B cell (primary cell): ENCODE data around the gene ARRDC5. TPM values are rescaled to one million over a fixed set of nuclear protein-coding genes. Genes with fewer than 3 reads are reported as not detected.

Experiments
- ATAC-seq: fragments of 200-7000 bp; cut with Tn5 transposase; one replicate; pipeline ENCODE4 v1.10.0; 2021; ENCODE audit warnings: low read depth, mild to moderate bottlenecking, moderate number of reproducible peaks, moderate library complexity
- CTCF ChIA-PET: fragments of 350-600 bp; sonication (Branson Sonifier 250); formaldehyde crosslinking; loops from one replicate; lab custom pipeline; 2021; ENCODE audit warnings: antibody characterized with exemption, inconsistent platforms; lab: Charles Lee
- POLR2A ChIA-PET: fragments of 350-600 bp; sonication (Branson Sonifier 250); formaldehyde crosslinking; loops from one replicate; lab custom pipeline; 2021; ENCODE audit warnings: antibody characterized with exemption; lab: Charles Lee
- DNase-seq: peaks from one replicate; pipeline ENCODE4 v3.0.0; 2013
- H2AFZ ChIP-seq: 2 replicates; pipeline ENCODE4 v1.6.1; 2012; ENCODE audit warnings: mild to moderate bottlenecking, low read depth, low read length; ENCODE audit not compliant: insufficient read depth, poor library complexity, severe bottlenecking
- H3K27ac ChIP-seq, 2 donors: 1 replicate in 1 of 2; 2 replicates in 1 of 2; pipeline ENCODE4 v1.5.1; 2012 to 2013; ENCODE audit warnings: low read length in 2 of 2, mild to moderate bottlenecking in 2 of 2, moderate library complexity in 1 of 2
- H3K27me3 ChIP-seq, 4 experiments: fragments of 200-600 bp in 1 of 4; sonication (generic) in 1 of 4; replicated peaks in 1 of 4; 1 replicate in 2 of 4; 2 replicates in 2 of 4; pipeline versions ENCODE4 v1.6.1 to v1.7.0; 2013 to 2016; ENCODE audit warnings: low read length in 3 of 4, mild to moderate bottlenecking in 2 of 4, mixed read lengths in 1 of 4, moderate library complexity in 1 of 4; ENCODE audit not compliant: insufficient read depth in 4 of 4, control insufficient read depth in 3 of 4; ENCODE audit errors: control extremely low read depth in 1 of 4
- H3K36me3 ChIP-seq, 2 experiments: replicated peaks in 1 of 2; 1 replicate in 1 of 2; 2 replicates in 1 of 2; pipeline versions ENCODE4 v1.6.1 to v1.7.1; 2013; ENCODE audit warnings: low read length in 1 of 2; ENCODE audit not compliant: insufficient read depth in 2 of 2, control insufficient read depth in 1 of 2; ENCODE audit errors: control extremely low read depth in 1 of 2, extremely low read depth in 1 of 2
- H3K4me1 ChIP-seq, 2 donors: fragments of 200-600 bp in 1 of 2; sonication (generic) in 1 of 2; 1 replicate in 1 of 2; 2 replicates in 1 of 2; pipeline versions ENCODE4 v1.5.1 to v1.6.1; 2013 to 2017; ENCODE audit warnings: low read length in 2 of 2; ENCODE audit not compliant: control insufficient read depth in 2 of 2, insufficient read depth in 2 of 2
- H3K4me2 ChIP-seq: replicated peaks from 2 replicates; pipeline ENCODE3; 2012; ENCODE audit warnings: mild to moderate bottlenecking, low read depth, low read length; ENCODE audit not compliant: poor library complexity, severe bottlenecking
- H3K4me3 ChIP-seq, 5 experiments: fragments of 200-600 bp in 1 of 5; sonication (generic) in 1 of 5; 1 replicate in 3 of 5; 2 replicates in 2 of 5; pipeline versions ENCODE4 v1.5.1 to v1.7.0; 2011 to 2016; ENCODE audit warnings: low read length in 4 of 5, mild to moderate bottlenecking in 4 of 5, low read depth in 2 of 5, control low read depth in 1 of 5, moderate library complexity in 1 of 5; ENCODE audit not compliant: insufficient read depth in 1 of 5; ENCODE audit errors: control extremely low read depth in 1 of 5, extremely low read depth in 1 of 5
- H3K79me2 ChIP-seq: fragments of 200-600 bp; sonication (generic); one replicate; pipeline ENCODE4 v1.6.0; 2016; ENCODE audit warnings: low read length; ENCODE audit not compliant: control insufficient read depth, insufficient read depth
- H3K9ac ChIP-seq: fragments of 200-600 bp; sonication (generic); 2 replicates; pipeline ENCODE4 v1.6.1; 2017; ENCODE audit warnings: mild to moderate bottlenecking, low read length, moderate library complexity
- H3K9me3 ChIP-seq, 3 donors: one replicate each; pipeline versions ENCODE4 v1.6.1 to v1.7.1; 2013; ENCODE audit warnings: low read length in 2 of 3; ENCODE audit not compliant: control insufficient read depth in 2 of 3, insufficient read depth in 1 of 3; ENCODE audit errors: control extremely low read depth in 1 of 3
- H4K20me1 ChIP-seq: 2 replicates; pipeline ENCODE4 v1.6.0; 2012; ENCODE audit warnings: mild to moderate bottlenecking, low read length; ENCODE audit not compliant: insufficient read depth, control insufficient read depth, poor library complexity, severe bottlenecking
- H3K27ac Mint-ChIP-seq: one replicate; pipeline ENCODE4 v1.8.0; 2021; ENCODE audit warnings: mixed read lengths
- H3K27me3 Mint-ChIP-seq: one replicate; pipeline ENCODE4 v1.8.0; 2021; ENCODE audit warnings: mixed read lengths
- H3K4me1 Mint-ChIP-seq: one replicate; pipeline ENCODE4 v1.8.0; 2021; ENCODE audit warnings: mixed read lengths
- H3K4me3 Mint-ChIP-seq: one replicate; pipeline ENCODE4 v1.8.0; 2021; ENCODE audit warnings: mixed read lengths
- H3K9me3 Mint-ChIP-seq: one replicate; pipeline ENCODE4 v1.8.0; 2022; ENCODE audit warnings: mixed read lengths; ENCODE audit not compliant: insufficient read depth
- CTCF ChIP-seq: fragments of 200-600 bp; IDR thresholded peaks from one replicate; pipeline ENCODE4 v1.8.0; 2022; ENCODE audit warnings: antibody characterized with exemption, mild to moderate bottlenecking
- EZH2 ChIP-seq: IDR thresholded peaks from 2 replicates; pipeline ENCODE4 v1.6.1; 2012; ENCODE audit warnings: borderline replicate concordance, low read depth, mild to moderate bottlenecking, moderate library complexity, low read length; ENCODE audit not compliant: insufficient read depth, poor library complexity, severe bottlenecking
- WGBS: methylation state at CpG from one replicate; pipeline ENCODE4 v1.1.5; 2013; ENCODE audit warnings: missing lambda C conversion rate; ENCODE audit not compliant: insufficient coverage; 5-methylcytosine and 5-hydroxymethylcytosine counted together
- intact Hi-C: fragments of 100-400 bp; cut with micrococcal nuclease; formaldehyde crosslinking; loops from one replicate; pipeline ENCODE4 v1.10.0; 2022
- polyA plus RNA-seq: library from polyadenylated mRNA; depleted of rRNA; stranded (reverse); fragments of >200 nt; gene quantifications from 2 replicates; pipeline ENCODE4 v1.2.3, GENCODE V29; 2012
- total RNA-seq, 2 donors: library from RNA; stranded (reverse); fragments of 120-200 nt in 1 of 2; gene quantifications; 1 replicate in 1 of 2; 2 replicates in 1 of 2; pipeline versions ENCODE4 v1.2.3 to v1.2.4, GENCODE V29; 2013 to 2022

Gene ARRDC5
- total and polyA plus RNA-seq, 2 donors (not counting 1 experiment from before 2014, with no cell fraction given), result 10.2 to 13.2 TPM

GRCh38 chr19:4867534-4868285, 35.0 kb downstream of the ARRDC5 start, which contains the start of gene PLIN3:
Gene PLIN3 (minus strand): TSS chr19:4867667. CDS start chr19:4861394, 6,273 bp downstream.
- H3K27me3 ChIP-seq, result no peaks in the 10 kb centered on the region
- ATAC-seq, result peak; percentile 95
- WGBS, result 5% methylated on average over 41 of the region's 46 CpGs
- Mint-ChIP-seq H3K4me1 (peaks cover 22% of the 10 kb centered on the region), H3K27me3 (peaks cover 2% of the 10 kb centered on the region), H3K27ac (peak within 1 kb of the TSS; percentile 82), H3K9me3 (no peaks in the 10 kb centered on the region), H3K4me3 (peak within 1 kb of the TSS; percentile 88)
- H3K9ac ChIP-seq, result peak within 1 kb of the TSS; percentile 82
- peak within 1 kb of the TSS; percentile 56 to 77 for H3K27ac ChIP-seq
- H3K4me1 ChIP-seq, result peaks cover 6 to 28% of the 10 kb centered on the region in 2 donors
- ChIA-PET POLR2A (interaction anchor here (0.6 to 1.1 kb wide), 9 partner anchors 10 to 273 kb away, joined by 3 to 6 read pairs (median 3); partner anchors contain the start of genes FEM1A and KDM4B), CTCF (interaction anchor here (0.6 to 13.6 kb wide), 16 partner anchors 9 to 265 kb away, joined by 3 to 219 read pairs (median 4); partner anchors contain the start of genes KDM4B and UHRF1)
- TF ChIP-seq CTCF, result no peak
- TF ChIP-seq EZH2, result no peak
- H3K4me3 ChIP-seq, result peak within 1 kb of the TSS; percentile 66 to 87 (median 80)
- peaks cover 11% of the 10 kb centered on the region for H3K79me2 ChIP-seq
- no peaks in the 10 kb centered on the region for H4K20me1 ChIP-seq
- H2AFZ ChIP-seq, result peak within 1 kb of the TSS; percentile 77
- peak within 1 kb of the TSS; percentile 89 for H3K4me2 ChIP-seq
- peak; percentile 94 for DNase-seq
- intact Hi-C loops, result loop anchor here (2.0 to 5.0 kb wide), 3 partner anchors 55 to 395 kb away; partner anchors contain the start of genes HDGFL2 and KDM4B
- H3K9me3 ChIP-seq, result peaks cover 0 to 9% (median 0%) of the 10 kb centered on the region in 3 donors
- H3K36me3 ChIP-seq, result no peaks in the 10 kb centered on the region
